IgD-negative memory B cell (primary cell): ENCODE results near the gene KIF2A. TPM values are rescaled to one million over a fixed set of nuclear protein-coding genes. Genes with fewer than 3 reads are reported as not detected.

ENCODE experiments used
- H3K27ac Mint-ChIP-seq, 3 donors: one replicate each; pipeline ENCODE4 v1.8.0; 2020 to 2022; ENCODE audit warnings: mild to moderate bottlenecking in 3 of 3, mixed read lengths in 3 of 3, moderate library complexity in 1 of 3
- H3K27me3 Mint-ChIP-seq: one replicate; pipeline ENCODE4 v1.8.0; 2021; ENCODE audit warnings: mixed read lengths
- H3K36me3 Mint-ChIP-seq: one replicate; pipeline ENCODE4 v1.8.0; 2020; ENCODE audit warnings: mild to moderate bottlenecking, mixed read lengths
- H3K4me1 Mint-ChIP-seq, 3 donors: one replicate each; pipeline ENCODE4 v1.8.0; 2020 to 2022; ENCODE audit warnings: mixed read lengths in 3 of 3, mild to moderate bottlenecking in 1 of 3
- H3K4me3 Mint-ChIP-seq, 4 donors: one replicate each; pipeline ENCODE4 v1.8.0; 2020 to 2022; ENCODE audit warnings: mild to moderate bottlenecking in 4 of 4, mixed read lengths in 4 of 4, moderate library complexity in 3 of 4
- H3K9me3 Mint-ChIP-seq, 3 donors: one replicate each; pipeline ENCODE4 v1.8.0; 2020 to 2021; ENCODE audit warnings: mixed read lengths in 3 of 3, mild to moderate bottlenecking in 1 of 3
- polyA plus RNA-seq: library from polyadenylated mRNA; unstranded; fragments of 300-500 nt; fragmentation: Illumina TruSeq; gene quantifications from one replicate; pipeline ENCODE4 v1.2.3, GENCODE V29; 2021

Gene KIF2A
- polyA plus RNA-seq = 61.1 TPM

DNA sequence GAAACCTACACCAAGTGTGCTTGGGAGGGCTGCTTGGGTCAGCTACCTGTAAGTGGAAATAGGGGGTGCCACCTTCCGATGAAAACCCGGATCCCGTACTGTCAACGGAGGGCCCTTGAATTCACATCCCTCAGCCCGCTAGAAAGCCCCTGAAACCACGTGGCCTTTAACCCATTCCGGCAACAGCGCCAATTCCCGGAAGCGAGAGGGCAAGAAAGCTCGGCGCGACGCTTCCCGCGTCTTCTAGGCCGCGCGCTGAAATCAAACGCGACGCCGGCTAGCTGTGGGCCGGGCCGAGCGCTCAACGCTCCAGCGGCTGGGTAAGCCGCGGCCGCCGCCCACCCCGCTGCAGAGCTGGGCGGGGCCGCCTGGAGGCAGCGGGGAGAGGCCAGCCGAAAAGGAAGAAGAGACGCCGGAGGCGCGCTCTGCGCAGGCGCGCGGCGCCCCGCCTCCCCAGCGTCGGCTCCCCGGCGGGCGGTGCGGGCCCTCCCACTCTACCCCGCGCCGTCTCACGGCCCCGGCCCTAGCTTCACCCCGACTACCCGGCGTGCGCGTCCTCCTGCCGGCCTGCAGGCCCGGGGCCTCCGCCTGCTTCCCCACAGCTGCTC, at the start of gene KIF2A:
TSS of gene KIF2A (plus strand) at position 492 of the 608 bp plus-strand sequence. CDS start 267 bp downstream, outside the sequence.
- peak within 1 kb of the TSS; percentile 92 to 98 (median 96) for H3K27ac Mint-ChIP-seq
- no peaks in the 10 kb centered on the region for H3K9me3 Mint-ChIP-seq
- H3K4me3 Mint-ChIP-seq = peak within 1 kb of the TSS; percentile 97 to 99 (median 97)
- H3K4me1 Mint-ChIP-seq = peaks cover 34 to 38% (median 37%) of the 10 kb centered on the region in 3 donors
- no peaks in the 10 kb centered on the region for H3K27me3 Mint-ChIP-seq
- peaks cover 3% of the 10 kb centered on the region for H3K36me3 Mint-ChIP-seq

DNA sequence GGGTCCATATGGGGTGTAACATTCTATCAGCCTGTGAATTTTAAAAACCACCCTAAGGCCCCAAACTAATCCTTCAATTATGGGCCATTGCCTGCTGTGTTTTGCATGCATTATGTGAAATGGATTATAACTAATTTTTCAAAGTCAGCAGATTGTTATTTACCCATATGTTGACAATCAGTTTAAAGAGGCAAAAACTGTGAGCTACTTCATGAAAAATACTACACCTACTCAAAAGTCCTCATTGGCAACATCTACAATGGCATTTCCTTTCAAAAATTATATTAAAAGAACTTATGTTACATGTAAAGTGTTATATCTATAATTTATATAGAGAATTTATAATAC, 49.0 kb upstream of the KIF2A start:
- no peaks in the 10 kb centered on the region for H3K36me3 Mint-ChIP-seq
- no peaks in the 10 kb centered on the region for H3K9me3 Mint-ChIP-seq
- peaks cover 2% of the 10 kb centered on the region for H3K27me3 Mint-ChIP-seq
- H3K27ac Mint-ChIP-seq = no peak overlapping the region
- peak overlapping the region in 1 of 4 donors; percentile 11 for H3K4me3 Mint-ChIP-seq
- H3K4me1 Mint-ChIP-seq = peaks cover 5 to 11% (median 8%) of the 10 kb centered on the region in 3 donors

DNA sequence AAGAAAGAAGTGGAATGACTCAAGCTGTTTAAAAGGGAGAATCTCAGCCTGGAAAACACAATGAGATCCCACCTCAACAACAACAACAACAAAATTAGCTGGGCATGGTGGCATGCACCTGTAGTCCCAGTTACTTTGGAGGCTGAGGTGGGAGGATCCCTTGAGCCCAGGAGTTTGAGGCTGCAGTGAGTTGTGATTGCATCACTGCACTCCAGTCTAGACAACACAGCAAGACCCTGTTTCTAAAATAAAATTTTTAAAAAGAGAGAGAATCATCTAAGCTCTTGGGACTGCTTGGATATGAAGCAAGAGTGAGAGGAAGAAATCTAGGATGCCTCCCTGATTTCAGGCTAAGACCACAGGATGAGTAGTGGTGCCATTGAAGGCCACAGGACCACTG, 47.4 kb upstream of the KIF2A start:
- Mint-ChIP-seq H3K36me3 (no peaks in the 10 kb centered on the region), H3K27ac (no peak overlapping the region), H3K27me3 (peaks cover 2% of the 10 kb centered on the region), H3K4me3 (no peak overlapping the region), H3K9me3 (no peaks in the 10 kb centered on the region), H3K4me1 (peaks cover 5 to 11% (median 8%) of the 10 kb centered on the region in 3 donors)

DNA sequence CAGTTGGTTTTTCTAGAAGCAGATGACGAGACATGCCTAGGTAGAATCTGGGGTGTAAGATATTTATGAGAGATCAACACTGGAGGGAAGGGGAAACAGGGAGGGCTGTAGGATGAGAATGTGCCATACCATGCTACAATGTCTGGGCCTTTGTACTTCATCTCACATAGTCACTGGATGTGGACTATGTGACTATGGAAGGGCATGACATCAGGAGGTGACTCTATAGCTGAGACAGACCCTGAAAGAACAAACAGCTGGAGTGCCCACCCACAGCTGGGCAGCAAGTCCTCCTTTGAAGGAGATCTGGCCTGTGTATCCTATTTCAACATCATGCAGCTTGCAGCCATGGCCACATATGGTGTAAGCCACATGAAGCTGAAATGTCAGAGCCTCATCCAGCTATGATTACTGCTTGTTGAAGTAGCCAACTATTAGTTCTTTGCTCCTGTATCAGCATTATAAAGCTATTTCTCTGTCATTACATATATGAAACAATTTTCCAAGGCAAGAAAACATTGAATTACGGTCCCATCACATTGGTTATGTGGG, 46.2 kb upstream of the KIF2A start:
- Mint-ChIP-seq H3K27ac (no peak overlapping the region), H3K4me1 (peaks cover 5 to 11% (median 8%) of the 10 kb centered on the region in 3 donors), H3K4me3 (no peak overlapping the region), H3K27me3 (peaks cover 2% of the 10 kb centered on the region), H3K9me3 (no peaks in the 10 kb centered on the region), H3K36me3 (no peaks in the 10 kb centered on the region)

GRCh38 chr5:62260513-62260912, 45.5 kb upstream of the KIF2A start:
- Mint-ChIP-seq H3K9me3 (no peaks in the 10 kb centered on the region), H3K36me3 (no peaks in the 10 kb centered on the region), H3K27ac (no peak overlapping the region), H3K27me3 (peaks cover 2% of the 10 kb centered on the region), H3K4me1 (peaks cover 5 to 11% (median 8%) of the 10 kb centered on the region in 3 donors), H3K4me3 (no peak overlapping the region)

DNA sequence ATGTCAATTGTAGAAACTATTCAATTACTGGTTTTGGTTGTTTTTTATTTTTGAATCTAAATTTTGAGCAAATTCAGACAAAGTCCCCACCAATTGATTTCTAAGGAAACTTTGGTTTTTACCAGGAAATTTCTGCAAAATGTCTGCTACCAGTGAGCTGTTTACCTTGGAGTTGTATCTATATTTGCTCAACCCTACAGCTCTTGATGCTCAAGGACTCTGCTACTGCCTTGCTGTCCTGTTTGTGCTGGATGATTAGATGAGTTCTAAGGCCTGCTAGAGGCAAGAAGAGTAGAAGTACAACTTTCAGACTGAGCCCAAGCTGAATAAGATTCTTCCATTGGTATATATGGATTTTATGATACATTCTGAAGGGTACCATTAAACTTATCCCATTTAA, 42.6 kb upstream of the KIF2A start:
- peaks cover 2% of the 10 kb centered on the region for H3K27me3 Mint-ChIP-seq
- H3K36me3 Mint-ChIP-seq = no peaks in the 10 kb centered on the region
- H3K9me3 Mint-ChIP-seq = no peaks in the 10 kb centered on the region
- peaks cover 0 to 1% (median 0%) of the 10 kb centered on the region in 3 donors for H3K4me1 Mint-ChIP-seq
- no peak overlapping the region for H3K27ac Mint-ChIP-seq
- no peak overlapping the region for H3K4me3 Mint-ChIP-seq

- H3K27me3 Mint-ChIP-seq = peaks cover 2% of the 10 kb centered on the region
- H3K4me1 Mint-ChIP-seq = no peaks in the 10 kb centered on the region
- H3K36me3 Mint-ChIP-seq = no peaks in the 10 kb centered on the region
- H3K27ac Mint-ChIP-seq = no peak overlapping the region
- H3K4me3 Mint-ChIP-seq = no peak overlapping the region
- no peaks in the 10 kb centered on the region for H3K9me3 Mint-ChIP-seq
Measured at GRCh38 chr5:62265648-62266112, 40.3 kb upstream of the KIF2A start.

GRCh38 chr5:62266573-62266972, 39.4 kb upstream of the KIF2A start:
- Mint-ChIP-seq H3K27me3 (peaks cover 3% of the 10 kb centered on the region), H3K36me3 (no peaks in the 10 kb centered on the region), H3K4me3 (no peak overlapping the region), H3K4me1 (no peaks in the 10 kb centered on the region), H3K9me3 (no peaks in the 10 kb centered on the region), H3K27ac (no peak overlapping the region)

DNA sequence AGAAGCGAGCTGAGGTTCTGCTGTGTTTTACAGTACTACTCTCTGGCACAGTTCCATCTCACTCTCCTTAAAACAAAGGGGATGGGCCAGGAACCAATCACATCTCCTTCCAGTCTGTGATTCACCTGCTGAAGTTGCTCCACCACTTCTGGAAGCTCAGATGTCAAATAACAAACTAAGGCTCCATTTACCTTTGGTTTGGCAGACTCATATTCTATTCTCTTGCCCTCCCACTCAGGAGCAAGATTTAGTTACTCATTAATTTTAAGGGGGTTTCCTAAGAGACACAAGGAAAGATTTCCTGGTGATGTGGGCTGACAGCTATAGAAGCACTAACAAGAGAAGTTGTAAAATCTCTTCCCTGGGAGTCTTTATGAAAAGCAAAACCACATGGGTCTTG, 37.8 kb upstream of the KIF2A start:
- Mint-ChIP-seq H3K9me3 (no peaks in the 10 kb centered on the region), H3K4me3 (no peak overlapping the region), H3K36me3 (no peaks in the 10 kb centered on the region), H3K27me3 (peaks cover 3% of the 10 kb centered on the region), H3K4me1 (no peaks in the 10 kb centered on the region), H3K27ac (no peak overlapping the region)

DNA sequence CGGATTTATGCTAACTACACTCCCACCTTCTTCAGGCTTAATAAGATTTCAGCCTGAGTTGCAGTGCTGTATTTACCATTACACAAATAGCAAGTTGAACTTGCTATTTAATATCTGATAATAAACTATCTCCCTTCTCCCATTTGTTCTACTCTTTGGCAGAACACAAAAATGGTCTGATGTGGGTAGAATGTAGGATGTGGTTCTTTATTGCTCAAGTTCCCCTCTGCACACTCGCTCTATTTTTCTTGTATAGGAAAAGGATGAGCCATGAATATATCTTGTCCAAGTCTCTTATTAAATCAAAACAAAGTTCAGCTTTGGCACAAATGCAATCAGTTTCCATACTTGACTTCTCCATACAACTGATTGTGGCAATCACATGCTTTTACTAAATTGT, 37.2 kb upstream of the KIF2A start:
- Mint-ChIP-seq H3K4me3 (no peak overlapping the region), H3K4me1 (no peaks in the 10 kb centered on the region), H3K36me3 (no peaks in the 10 kb centered on the region), H3K27ac (no peak overlapping the region), H3K27me3 (peaks cover 3% of the 10 kb centered on the region), H3K9me3 (no peaks in the 10 kb centered on the region)

GRCh38 chr5:62271370-62271769, 34.6 kb upstream of the KIF2A start:
- Mint-ChIP-seq H3K36me3 (no peaks in the 10 kb centered on the region), H3K4me3 (no peak overlapping the region), H3K27ac (no peak overlapping the region), H3K9me3 (no peaks in the 10 kb centered on the region), H3K4me1 (no peaks in the 10 kb centered on the region), H3K27me3 (peaks cover 3% of the 10 kb centered on the region)

GRCh38 chr5:62271870-62272269, 34.1 kb upstream of the KIF2A start:
- Mint-ChIP-seq H3K4me3 (no peak overlapping the region), H3K4me1 (no peaks in the 10 kb centered on the region), H3K36me3 (no peaks in the 10 kb centered on the region), H3K27ac (peak overlapping the region in 1 of 3 donors; percentile 21), H3K9me3 (no peaks in the 10 kb centered on the region), H3K27me3 (peaks cover 3% of the 10 kb centered on the region)

DNA sequence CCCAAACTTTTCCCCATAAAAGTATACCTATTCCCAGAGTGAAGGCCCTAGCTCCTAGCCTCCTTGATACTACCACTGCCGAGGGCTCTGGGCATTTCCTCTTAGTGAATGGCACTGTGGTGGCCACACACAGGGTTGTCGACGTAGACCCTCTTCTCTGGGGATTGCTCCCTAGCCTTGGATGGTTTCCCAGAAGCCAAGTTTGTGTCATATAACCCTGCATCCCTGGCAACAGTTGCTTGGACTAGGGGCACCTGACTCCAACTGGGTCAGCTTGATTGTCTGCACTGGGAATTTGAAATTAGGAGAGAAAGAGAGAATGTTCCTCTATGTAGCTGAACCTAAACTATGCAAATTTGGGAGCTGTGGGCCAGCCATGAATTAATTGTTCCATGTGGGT, 32.3 kb upstream of the KIF2A start:
- H3K9me3 Mint-ChIP-seq = no peaks in the 10 kb centered on the region
- H3K36me3 Mint-ChIP-seq = no peaks in the 10 kb centered on the region
- H3K4me1 Mint-ChIP-seq = peaks cover 0 to 2% (median 2%) of the 10 kb centered on the region in 3 donors
- no peak overlapping the region for H3K27ac Mint-ChIP-seq
- peaks cover 5% of the 10 kb centered on the region for H3K27me3 Mint-ChIP-seq
- no peak overlapping the region for H3K4me3 Mint-ChIP-seq

DNA sequence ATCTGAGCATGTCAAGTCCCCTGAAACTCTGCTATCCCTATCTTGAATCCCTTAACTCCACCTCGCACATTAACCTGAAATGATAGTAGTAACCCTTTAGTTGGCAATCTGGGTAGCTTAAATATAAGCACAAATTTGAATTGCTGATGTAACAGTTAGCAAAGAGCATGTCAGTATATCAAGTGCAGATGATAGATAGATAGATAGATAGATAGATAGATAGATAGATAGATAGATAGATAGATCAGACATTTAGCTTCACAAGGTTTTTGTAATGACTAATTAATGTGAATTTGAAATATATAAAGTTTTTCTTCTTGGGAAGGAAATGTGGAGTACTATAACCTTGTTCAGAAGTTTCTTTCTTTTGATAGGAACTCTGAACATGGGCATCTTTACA, 30.4 kb upstream of the KIF2A start:
- no peaks in the 10 kb centered on the region for H3K36me3 Mint-ChIP-seq
- no peaks in the 10 kb centered on the region for H3K9me3 Mint-ChIP-seq
- peaks cover 10% of the 10 kb centered on the region for H3K27me3 Mint-ChIP-seq
- no peak overlapping the region for H3K4me3 Mint-ChIP-seq
- H3K27ac Mint-ChIP-seq = no peak overlapping the region
- peaks cover 0 to 2% (median 2%) of the 10 kb centered on the region in 3 donors for H3K4me1 Mint-ChIP-seq

GRCh38 chr5:62281411-62281810, 24.6 kb upstream of the KIF2A start:
- Mint-ChIP-seq H3K27ac (no peak overlapping the region), H3K36me3 (peaks cover 5% of the 10 kb centered on the region), H3K9me3 (no peaks in the 10 kb centered on the region), H3K27me3 (peaks cover 15% of the 10 kb centered on the region), H3K4me1 (peaks cover 0 to 4% (median 2%) of the 10 kb centered on the region in 3 donors), H3K4me3 (no peak overlapping the region)

GRCh38 chr5:62282064-62282463, 23.9 kb upstream of the KIF2A start:
- peaks cover 17% of the 10 kb centered on the region for H3K27me3 Mint-ChIP-seq
- H3K4me3 Mint-ChIP-seq = no peak overlapping the region
- H3K4me1 Mint-ChIP-seq = peaks cover 0 to 2% (median 1%) of the 10 kb centered on the region in 3 donors
- H3K27ac Mint-ChIP-seq = no peak overlapping the region
- no peaks in the 10 kb centered on the region for H3K9me3 Mint-ChIP-seq
- peaks cover 5% of the 10 kb centered on the region for H3K36me3 Mint-ChIP-seq
